Spleen (tissue), 11 donors: ENCODE measurements around the gene CFAP45. TPM values are rescaled to one million over a fixed set of nuclear protein-coding genes. Genes with fewer than 3 reads are reported as not detected.
A peak's percentile ranks its signal among the peaks of the same experiment; 100 is the strongest.

ENCODE experiments used
- DNase-seq: peaks from one replicate; pipeline ENCODE4 v3.0.0-alpha.2; 2020
- H3K27ac ChIP-seq, 8 donors: fragments of 200-600 bp; sonication (generic) in 7 of 8; 1 replicate in 4 of 8; 2 replicates in 4 of 8; pipeline versions ENCODE4 v1.5.0 to v1.8.0; 2016 to 2021; ENCODE audit warnings: inconsistent platforms in 4 of 8, mild to moderate bottlenecking in 4 of 8, moderate library complexity in 1 of 8
- H3K27me3 ChIP-seq, 7 donors: fragments of 200-600 bp; sonication (generic) in 6 of 7; replicated peaks in 1 of 7; 1 replicate in 4 of 7; 2 replicates in 3 of 7; pipeline versions ENCODE4 v1.5.0 to v1.8.0; 2016 to 2021; ENCODE audit warnings: inconsistent platforms in 3 of 7, mild to moderate bottlenecking in 1 of 7
- H3K36me3 ChIP-seq, 6 donors: fragments of 200-600 bp; sonication (generic) in 5 of 6; 1 replicate in 4 of 6; 2 replicates in 2 of 6; pipeline versions ENCODE4 v1.5.0 to v1.8.0; 2016 to 2021; ENCODE audit warnings: inconsistent platforms in 2 of 6
- H3K4me1 ChIP-seq, 6 donors: fragments of 200-600 bp; sonication (generic) in 5 of 6; 1 replicate in 3 of 6; 2 replicates in 3 of 6; pipeline versions ENCODE4 v1.5.0 to v1.8.0; 2016 to 2021; ENCODE audit warnings: inconsistent platforms in 3 of 6
- H3K4me3 ChIP-seq, 8 donors: fragments of 200-600 bp; sonication (generic) in 7 of 8; 1 replicate in 4 of 8; 2 replicates in 4 of 8; pipeline versions ENCODE4 v1.5.0 to v1.8.0; 2016 to 2021; ENCODE audit warnings: inconsistent platforms in 4 of 8, mild to moderate bottlenecking in 4 of 8, moderate library complexity in 2 of 8
- H3K9me3 ChIP-seq, 8 donors: fragments of 200-600 bp; sonication (generic) in 7 of 8; 1 replicate in 4 of 8; 2 replicates in 4 of 8; pipeline versions ENCODE4 v1.5.0 to v1.8.0; 2016 to 2021; ENCODE audit warnings: inconsistent platforms in 4 of 8
- CTCF ChIP-seq, 11 experiments: fragments of 200-600 bp in 7 of 11; fragments of 450-650 bp in 4 of 11; sonication (generic) in 4 of 11; IDR thresholded peaks in 8 of 11; conservative IDR thresholded peaks in 3 of 11; 1 replicate in 7 of 11; 2 replicates in 4 of 11; pipeline versions ENCODE4 v1.4.0 to v1.8.0; 2016 to 2021; ENCODE audit warnings: antibody characterized with exemption in 11 of 11, inconsistent platforms in 4 of 11, mild to moderate bottlenecking in 1 of 11
- POLR2A ChIP-seq, 3 donors: fragments of 450-650 bp; IDR thresholded peaks; one replicate each; pipeline ENCODE4 v1.5.1; 2017; ENCODE audit warnings: antibody characterized with exemption in 3 of 3, mild to moderate bottlenecking in 1 of 3
- POLR2AphosphoS5 ChIP-seq, 3 donors: sonication (generic); formaldehyde crosslinking; IDR thresholded peaks; one replicate each; pipeline ENCODE4 v1.5.1; 2017; ENCODE audit warnings: antibody characterized with exemption in 3 of 3
- WGBS, 5 donors: extraction: QIAGEN DNeasy Blood & Tissue Kit in 3 of 5; methylation state at CpG; one replicate each; pipeline versions ENCODE4 v1.1.5 to v1.1.7; 2013 to 2018; 5-methylcytosine and 5-hydroxymethylcytosine counted together
- intact Hi-C: fragments of 100-400 bp; cut with DNase I; formaldehyde crosslinking; loops from one replicate; pipeline ENCODE4 v1.15.0; 2023; ENCODE audit warnings: low total_unique reads
- polyA plus RNA-seq, 3 donors: library from polyadenylated mRNA; stranded (reverse); fragments of 200-250 nt; gene quantifications; one replicate each; pipeline ENCODE4 v1.2.1, GENCODE V29; 2013
- total RNA-seq, 7 donors: library from RNA; depleted of rRNA in 3 of 7; stranded (reverse); fragments of >200 nt in 3 of 7; fragmentation: NEBNext Ultra II Directional in 4 of 7; extraction: Animal tissue kit (Norgen Biotek cat#: 25700) in 4 of 7; gene quantifications; one replicate each; pipeline versions ENCODE4 v1.1.0 to v1.2.1, GENCODE V29; 2016 to 2021
- donor health status: healthy with polysubstance abuse.
- donor health status: DM: no; HTN: no; CAD: no; lungs with moderate emphysema.
- donor health status: DM: no; HTN: no; CAD: no.
- donor health status: Bipolar disorder and iron deficiency.
- donor health status: healthy.
- donor health status: DM: no; HTN: no; CAD: no.
- donor health status: DM: yes; HTN: yes; CAD: no.

The CFAP45 gene
- total and polyA plus RNA-seq, 10 donors: 0.58 to 3.0 (median 1.9) TPM

DNA sequence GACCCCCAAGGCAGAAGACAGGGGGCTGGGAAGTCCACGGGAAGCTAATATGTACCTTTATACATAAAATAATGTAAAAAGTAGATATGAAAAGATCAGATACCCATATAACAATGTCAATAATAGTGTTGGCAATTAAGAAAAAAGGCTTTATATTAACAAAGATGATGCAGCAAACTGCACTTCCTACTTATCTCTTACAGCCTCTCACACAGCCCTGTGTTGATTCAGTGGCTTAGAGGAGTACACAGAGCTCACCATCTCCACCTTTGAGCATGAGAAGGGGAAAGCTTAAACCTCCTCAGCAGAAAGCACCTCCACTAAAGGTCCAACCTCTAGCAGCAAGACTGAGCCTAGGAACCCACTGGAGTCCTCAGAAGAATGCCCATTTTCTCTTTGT is 30.4 kb downstream of the CFAP45 start:
- no peaks in the 10 kb centered on the region for H3K36me3 ChIP-seq
- no peak for TF ChIP-seq CTCF (IDR thresholded peaks at IDR 0.05 in 8 of 11, conservative IDR thresholded peaks at IDR 0.05 in 3 of 11)
- no peak for TF ChIP-seq POLR2A (IDR thresholded peaks at IDR 0.05)
- TF ChIP-seq POLR2AphosphoS5 (IDR thresholded peaks at IDR 0.05): no peak
- DNase-seq: no peak
- H3K27me3 ChIP-seq: no peaks in the 10 kb centered on the region
- 52 to 82% (median 78%) methylated on average over 1 of the region's 1 CpG for WGBS, 5 donors
- no peaks in the 10 kb centered on the region for H3K9me3 ChIP-seq
- no peak overlapping the region for H3K4me3 ChIP-seq
- intact Hi-C loops: no loop called here
- peaks cover 0 to 11% (median 5%) of the 10 kb centered on the region in 6 donors for H3K4me1 ChIP-seq
- no peak overlapping the region for H3K27ac ChIP-seq

GRCh38 chr1:159869173-159869572 is 30.8 kb downstream of the CFAP45 start:
- intact Hi-C loops: no loop called here
- H3K4me3 ChIP-seq: no peak overlapping the region
- H3K27me3 ChIP-seq: no peaks in the 10 kb centered on the region
- WGBS, 5 donors: 35 to 46% (median 37%) methylated on average over 4 of the region's 4 CpGs
- H3K27ac ChIP-seq: no peak overlapping the region
- TF ChIP-seq POLR2AphosphoS5 (IDR thresholded peaks at IDR 0.05) (no peak), POLR2A (IDR thresholded peaks at IDR 0.05) (no peak), CTCF (IDR thresholded peaks at IDR 0.05 in 8 of 11, conservative IDR thresholded peaks at IDR 0.05 in 3 of 11) (no peak)
- peaks cover 0 to 11% (median 5%) of the 10 kb centered on the region in 6 donors for H3K4me1 ChIP-seq
- DNase-seq: no peak
- no peaks in the 10 kb centered on the region for H3K36me3 ChIP-seq
- no peaks in the 10 kb centered on the region for H3K9me3 ChIP-seq

- Histone ChIP-seq H3K4me3 (no peak overlapping the region), H3K27me3 (no peaks in the 10 kb centered on the region), H3K36me3 (no peaks in the 10 kb centered on the region), H3K4me1 (peaks cover 0 to 11% (median 5%) of the 10 kb centered on the region in 6 donors), H3K27ac (no peak overlapping the region), H3K9me3 (no peaks in the 10 kb centered on the region)
- intact Hi-C loops: no loop called here
- WGBS, 5 donors: 50 to 85% (median 68%) methylated on average over 2 to 3 of the region's 3 CpGs
- TF ChIP-seq POLR2A (IDR thresholded peaks at IDR 0.05) (no peak), POLR2AphosphoS5 (IDR thresholded peaks at IDR 0.05) (no peak), CTCF (IDR thresholded peaks at IDR 0.05 in 8 of 11, conservative IDR thresholded peaks at IDR 0.05 in 3 of 11) (no peak)
- DNase-seq: no peak
Observed at GRCh38 chr1:159868766-159869165, 31.2 kb downstream of the CFAP45 start.

GRCh38 chr1:159867664-159868026 is 32.3 kb downstream of the CFAP45 start:
- no peak overlapping the region for H3K27ac ChIP-seq
- H3K4me1 ChIP-seq: peaks cover 0 to 11% (median 5%) of the 10 kb centered on the region in 6 donors
- no peaks in the 10 kb centered on the region for H3K36me3 ChIP-seq
- H3K27me3 ChIP-seq: no peaks in the 10 kb centered on the region
- intact Hi-C loops: no loop called here
- WGBS, 5 donors: 48 to 81% (median 55%) methylated on average over 9 of the region's 9 CpGs
- no peak for DNase-seq
- H3K4me3 ChIP-seq: no peak overlapping the region
- H3K9me3 ChIP-seq: no peaks in the 10 kb centered on the region
- TF ChIP-seq CTCF (IDR thresholded peaks at IDR 0.05 in 8 of 11, conservative IDR thresholded peaks at IDR 0.05 in 3 of 11): no peak
- TF ChIP-seq POLR2A (IDR thresholded peaks at IDR 0.05): no peak
- TF ChIP-seq POLR2AphosphoS5 (IDR thresholded peaks at IDR 0.05): peak in 2 of 3 donors; percentile 37 to 56
